CD4-positive, alpha-beta T cell (primary cell): ENCODE data around the gene CD82. TPM values are rescaled to one million over a fixed set of nuclear protein-coding genes. Genes with fewer than 3 reads are reported as not detected.

Experiments used
- ATAC-seq: fragments of 200-7000 bp; cut with Tn5 transposase; one replicate; pipeline ENCODE4 v1.10.0; 2022; ENCODE audit warnings: mild to moderate bottlenecking; ENCODE audit not compliant: poor library complexity
- CTCF ChIA-PET: fragments of 350-600 bp; sonication (Branson Sonifier 250); formaldehyde crosslinking; loops from one replicate; lab custom pipeline; 2021; ENCODE audit warnings: antibody characterized with exemption, inconsistent platforms; lab: Charles Lee
- POLR2A ChIA-PET: fragments of 350-600 bp; sonication (Branson Sonifier 250); formaldehyde crosslinking; loops from one replicate; lab custom pipeline; 2021; ENCODE audit warnings: antibody characterized with exemption, inconsistent platforms; lab: Charles Lee
- DNase-seq, 14 experiments: peaks; one replicate each; pipeline ENCODE4 v3.0.0-alpha.2; 2013 to 2020; ENCODE audit warnings: mixed read lengths in 2 of 14
- H3K27ac ChIP-seq, 2 donors: one replicate each; pipeline versions ENCODE4 v1.5.1 to v1.7.0; 2013; ENCODE audit warnings: low read length in 2 of 2, low read depth in 1 of 2, mild to moderate bottlenecking in 1 of 2
- H3K27me3 ChIP-seq, 2 experiments: 1 replicate in 1 of 2; 2 replicates in 1 of 2; pipeline versions ENCODE4 v1.6.1 to v1.7.0; 2013; ENCODE audit warnings: low read length in 2 of 2, control low read depth in 1 of 2, mild to moderate bottlenecking in 1 of 2, moderate library complexity in 1 of 2; ENCODE audit not compliant: insufficient read depth in 2 of 2, control insufficient read depth in 1 of 2
- H3K36me3 ChIP-seq: one replicate; pipeline ENCODE4 v1.6.1; 2013; ENCODE audit warnings: low read length, control low read depth; ENCODE audit not compliant: insufficient read depth
- H3K4me1 ChIP-seq: one replicate; pipeline ENCODE4 v1.6.1; 2013; ENCODE audit warnings: low read length, control low read depth; ENCODE audit not compliant: insufficient read depth
- H3K4me3 ChIP-seq: one replicate; pipeline ENCODE4 v1.5.1; 2013; ENCODE audit warnings: mild to moderate bottlenecking, low read length, moderate library complexity
- H3K9me3 ChIP-seq, 2 experiments: 1 replicate in 1 of 2; 2 replicates in 1 of 2; pipeline versions ENCODE4 v1.6.1 to v1.7.0; 2013; ENCODE audit warnings: low read length in 2 of 2, mild to moderate bottlenecking in 2 of 2, control low read depth in 1 of 2, moderate library complexity in 1 of 2; ENCODE audit not compliant: control insufficient read depth in 1 of 2, insufficient read depth in 1 of 2
- H3K27ac Mint-ChIP-seq: one replicate; pipeline ENCODE4 v1.8.0; 2020; ENCODE audit warnings: mixed read lengths
- H3K27me3 Mint-ChIP-seq: one replicate; pipeline ENCODE4 v1.8.0; 2021; ENCODE audit warnings: mixed read lengths
- H3K36me3 Mint-ChIP-seq: one replicate; pipeline ENCODE4 v1.8.0; 2021; ENCODE audit warnings: low read depth, mixed read lengths
- H3K4me1 Mint-ChIP-seq: one replicate; pipeline ENCODE4 v1.8.0; 2021; ENCODE audit warnings: low read depth, mixed read lengths
- H3K4me3 Mint-ChIP-seq: one replicate; pipeline ENCODE4 v1.8.0; 2020; ENCODE audit warnings: mild to moderate bottlenecking, mixed read lengths
- H3K9me3 Mint-ChIP-seq: one replicate; pipeline ENCODE4 v1.8.0; 2020; ENCODE audit warnings: mixed read lengths
- intact Hi-C, 2 experiments: fragments of 100-400 bp; cut with DNase I in 1 of 2; cut with micrococcal nuclease in 1 of 2; formaldehyde crosslinking; loops; one replicate each; pipeline versions ENCODE4 v1.15.1 to v1.9.0; 2023 to 2025; cut with DNase I, micrococcal nuclease
- polyA plus RNA-seq, 2 donors: library from polyadenylated mRNA; unstranded; fragments of 120-200 nt; gene quantifications; one replicate each; pipeline ENCODE4 v1.2.1, GENCODE V29; 2013
- total RNA-seq, 174 experiments: library from RNA in 2 of 174; stranded (reverse) in 2 of 174; gene quantifications; one replicate each; pipeline ENCODE4 v1.2.3 and lab custom pipeline; 2021 to 2026
- TF ChIP-seq, protein P1 (sequence below): fragments of 200-600 bp; IDR thresholded peaks from one replicate; pipeline ENCODE4 v1.8.0; 2022; ENCODE audit warnings: antibody characterized with exemption, mild to moderate bottlenecking

CD82 gene, protein sequence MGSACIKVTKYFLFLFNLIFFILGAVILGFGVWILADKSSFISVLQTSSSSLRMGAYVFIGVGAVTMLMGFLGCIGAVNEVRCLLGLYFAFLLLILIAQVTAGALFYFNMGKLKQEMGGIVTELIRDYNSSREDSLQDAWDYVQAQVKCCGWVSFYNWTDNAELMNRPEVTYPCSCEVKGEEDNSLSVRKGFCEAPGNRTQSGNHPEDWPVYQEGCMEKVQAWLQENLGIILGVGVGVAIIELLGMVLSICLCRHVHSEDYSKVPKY
- total RNA-seq (10 to 100 TPM; 33.8 to 37.3 TPM), total RNA-seq (lab: John Stamatoyannopoulos, UW) (14.4 to 522 (median 53.8) reads per million in 172 experiments)
- polyA plus RNA-seq (2013, experiment 1 of 2): 74.4 TPM
- 76.3 TPM for polyA plus RNA-seq (2013, experiment 2 of 2)

DNA sequence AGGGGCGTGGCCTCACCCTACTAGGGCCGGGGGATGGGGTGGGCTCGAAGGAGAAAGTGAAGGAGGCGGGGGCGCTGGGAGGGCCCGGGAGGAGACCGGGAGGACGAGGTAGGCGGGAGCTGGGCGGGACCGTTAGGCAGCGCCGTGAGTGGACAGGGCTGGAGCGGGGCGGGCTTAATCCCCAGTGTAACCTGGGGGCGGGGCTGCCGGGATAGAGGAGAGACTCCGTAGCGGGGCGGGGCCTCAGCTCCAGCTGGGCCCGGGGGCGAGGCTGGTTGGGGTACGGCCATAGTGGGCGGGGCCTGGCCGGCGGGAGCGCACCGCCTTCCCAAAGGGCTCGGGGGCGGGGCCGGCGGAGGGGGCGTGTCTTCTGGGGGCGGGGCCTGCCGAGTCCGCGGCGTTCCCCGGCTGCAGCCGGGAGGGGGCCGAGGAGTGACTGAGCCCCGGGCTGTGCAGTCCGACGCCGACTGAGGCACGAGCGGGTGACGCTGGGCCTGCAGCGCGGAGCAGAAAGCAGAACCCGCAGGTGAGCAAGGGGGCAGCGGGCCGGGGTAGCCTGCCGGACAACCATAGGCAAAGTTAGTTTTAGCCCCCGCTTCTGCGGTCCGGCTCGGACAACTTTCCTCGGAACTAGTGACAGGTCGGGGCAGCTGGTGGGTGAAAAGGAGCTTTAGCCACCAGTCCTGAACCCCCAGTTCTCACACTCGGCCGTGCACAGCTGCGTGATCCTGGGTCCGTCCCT is at the start of gene CD82:
Gene CD82 (plus strand): TSS at position 453 of the 742 bp plus-strand sequence. CDS start 29,000 bp downstream, outside the sequence.
- CTCF ChIA-PET: interaction anchor here (1.4 to 13.1 kb wide), 3 partner anchors 9 to 52 kb away, joined by 5 to 168 read pairs (median 11); no protein-coding TSS in a partner anchor
- TF ChIP-seq, protein P1, sequence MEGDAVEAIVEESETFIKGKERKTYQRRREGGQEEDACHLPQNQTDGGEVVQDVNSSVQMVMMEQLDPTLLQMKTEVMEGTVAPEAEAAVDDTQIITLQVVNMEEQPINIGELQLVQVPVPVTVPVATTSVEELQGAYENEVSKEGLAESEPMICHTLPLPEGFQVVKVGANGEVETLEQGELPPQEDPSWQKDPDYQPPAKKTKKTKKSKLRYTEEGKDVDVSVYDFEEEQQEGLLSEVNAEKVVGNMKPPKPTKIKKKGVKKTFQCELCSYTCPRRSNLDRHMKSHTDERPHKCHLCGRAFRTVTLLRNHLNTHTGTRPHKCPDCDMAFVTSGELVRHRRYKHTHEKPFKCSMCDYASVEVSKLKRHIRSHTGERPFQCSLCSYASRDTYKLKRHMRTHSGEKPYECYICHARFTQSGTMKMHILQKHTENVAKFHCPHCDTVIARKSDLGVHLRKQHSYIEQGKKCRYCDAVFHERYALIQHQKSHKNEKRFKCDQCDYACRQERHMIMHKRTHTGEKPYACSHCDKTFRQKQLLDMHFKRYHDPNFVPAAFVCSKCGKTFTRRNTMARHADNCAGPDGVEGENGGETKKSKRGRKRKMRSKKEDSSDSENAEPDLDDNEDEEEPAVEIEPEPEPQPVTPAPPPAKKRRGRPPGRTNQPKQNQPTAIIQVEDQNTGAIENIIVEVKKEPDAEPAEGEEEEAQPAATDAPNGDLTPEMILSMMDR: peak; percentile 47
- peak; percentile 67 for ATAC-seq
- Mint-ChIP-seq H3K27me3 (no peaks in the 10 kb centered on the region), H3K9me3 (no peaks in the 10 kb centered on the region), H3K4me3 (peak within 1 kb of the TSS; percentile 95), H3K36me3 (no peaks in the 10 kb centered on the region), H3K4me1 (peaks cover 78% of the 10 kb centered on the region), H3K27ac (peak within 1 kb of the TSS; percentile 85)
- Histone ChIP-seq H3K4me3 (peak within 1 kb of the TSS; percentile 93), H3K27ac (peak within 1 kb of the TSS; percentile 74 to 78), H3K4me1 (peaks cover 61% of the 10 kb centered on the region), H3K36me3 (no peaks in the 10 kb centered on the region), H3K9me3 (no peaks in the 10 kb centered on the region), H3K27me3 (no peaks in the 10 kb centered on the region)
- DNase-seq: peak; percentile 88 to 99 (median 97)
- intact Hi-C loops: loop anchor here in 1 of 2 experiments (2.0 to 10.0 kb wide), 3 partner anchors 31 to 789 kb away; partner anchors contain the start of gene PRDM11
- POLR2A ChIA-PET: interaction anchor here (0.5 to 3.8 kb wide), 12 partner anchors 9 to 52 kb away, joined by 3 to 38 read pairs (median 4); no protein-coding TSS in a partner anchor

DNA sequence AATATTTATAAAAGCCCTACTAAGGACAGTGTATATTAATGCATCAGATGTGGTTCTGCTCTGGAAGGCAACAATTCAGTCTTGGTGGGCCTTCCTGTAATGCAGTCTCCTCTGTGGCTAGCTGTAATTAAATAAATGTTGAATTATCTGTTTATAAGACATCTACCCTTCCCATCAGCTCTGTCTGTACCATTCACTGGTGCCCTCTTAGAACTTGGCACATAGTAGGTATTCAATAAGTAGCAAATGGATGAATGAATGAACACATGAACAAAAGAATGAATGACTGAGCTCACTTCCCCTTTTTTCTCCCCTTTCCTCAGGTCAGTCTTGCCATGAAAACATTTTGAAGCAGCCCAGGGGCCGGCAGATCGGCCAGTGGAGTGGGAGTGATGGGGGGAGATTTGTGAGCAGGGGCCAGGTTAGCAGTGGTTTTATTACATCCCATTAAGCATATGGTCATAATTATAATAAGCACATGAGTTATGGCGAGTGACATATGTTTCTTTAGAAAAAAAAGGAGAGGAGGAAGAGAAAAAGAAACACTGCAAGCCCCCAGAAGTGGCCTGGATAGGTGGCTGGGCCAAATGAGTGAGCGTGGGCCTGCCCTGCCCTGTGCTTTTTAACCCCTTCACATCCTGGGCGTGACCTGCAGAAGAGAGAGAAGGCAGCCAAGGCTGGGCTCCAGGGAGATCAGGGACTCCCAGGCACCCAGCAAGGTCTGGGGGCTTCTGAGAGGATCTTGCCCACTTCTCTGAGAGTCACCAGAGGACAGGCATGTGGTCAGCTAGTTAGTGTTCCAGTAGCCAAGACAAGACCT is 48.6 kb upstream of the CD82 start:
- H3K9me3 Mint-ChIP-seq: no peaks in the 10 kb centered on the region
- H3K27me3 Mint-ChIP-seq: peaks cover 39% of the 10 kb centered on the region
- no peak overlapping the region for H3K4me3 Mint-ChIP-seq

More for the DNA sequence above, 48.6 kb upstream of the CD82 start:
- Mint-ChIP-seq H3K27ac (no peak overlapping the region), H3K4me1 (no peaks in the 10 kb centered on the region), H3K36me3 (no peaks in the 10 kb centered on the region)
- no peak overlapping the region for H3K27ac ChIP-seq
- TF ChIP-seq, protein P1: no peak
- ATAC-seq (no peak), DNase-seq (no peak)
- intact Hi-C loops: no loop called here
- peaks cover 0 to 11% of the 10 kb centered on the region in 2 experiments for H3K9me3 ChIP-seq
- no peak overlapping the region for H3K4me3 ChIP-seq
- no peaks in the 10 kb centered on the region for H3K4me1 ChIP-seq
- H3K36me3 ChIP-seq: no peaks in the 10 kb centered on the region
- H3K27me3 ChIP-seq: peaks cover 0 to 6% of the 10 kb centered on the region in 2 experiments
- ChIA-PET CTCF (no interaction called here), POLR2A (no interaction called here)
